HFF-Myc (cell line): Measurements from ENCODE around the gene COASY.
A peak's percentile ranks its signal among the peaks of the same experiment; 100 is the strongest.
"Not testable (repeated sequence)": the region's sequence is repeated elsewhere in the genome, so short reads cannot be mapped to it uniquely, and the experiment has no call there.

Source experiments
- DNase-seq: peaks from one replicate; pipeline ENCODE4 v3.0.0-alpha.2; 2011; ENCODE audit warnings: low read depth; ENCODE audit errors: extremely low read depth
- H3K4me3 ChIP-seq: replicated peaks from 2 replicates; pipeline ENCODE4 v1.5.1; 2011; ENCODE audit warnings: low read depth, mild to moderate bottlenecking, control low read depth, low read length
- CTCF ChIP-seq: IDR thresholded peaks from 2 replicates; pipeline ENCODE4 v1.5.1; 2012; ENCODE audit warnings: mild to moderate bottlenecking, low read depth, low read length, control low read depth; ENCODE audit errors: missing control alignments

The COASY gene

GRCh38 chr17:42608305-42609181, 46.6 kb downstream of the COASY start:
- H3K4me3 ChIP-seq = peak overlapping the region; percentile 68
- no peak for DNase-seq
- TF ChIP-seq CTCF = no peak

GRCh38 chr17:42609182-42609813, 47.4 kb downstream of the COASY start, which contains the start of the genes RETREG3 and TUBG1:
Gene RETREG3 (minus strand): TSS chr17:42609374. CDS start chr17:42609324, 50 bp downstream.
Gene TUBG1 (plus strand): TSS chr17:42609683. CDS start chr17:42609738, 55 bp downstream.
- TF ChIP-seq CTCF = peak; percentile 33
- peak; percentile 98 for DNase-seq
- H3K4me3 ChIP-seq = peak within 1 kb of the TSS; percentile 68

- DNase-seq = not testable (repeated sequence)
- H3K4me3 ChIP-seq = peak overlapping the region; percentile 68
Measured at GRCh38 chr17:42609814-42610801, 48.2 kb downstream of the COASY start.

- DNase-seq = no peak
- no peak overlapping the region for H3K4me3 ChIP-seq
- no peak for TF ChIP-seq CTCF
Measured at GRCh38 chr17:42612013-42612412, 50.1 kb downstream of the COASY start.

- H3K4me3 ChIP-seq = no peak overlapping the region
- no peak for DNase-seq
- TF ChIP-seq CTCF = no peak
Measured at GRCh38 chr17:42613699-42614295, 51.8 kb downstream of the COASY start.
